DMS53 treated with DMSO at 0.1 percent for 48 hours (cell line): ENCODE measurements around the gene ARID3B.

Experiments used
- DNase-seq: peaks from one replicate; lab custom pipeline; 2025; ENCODE audit not compliant: unreplicated experiment; lab: John Stamatoyannopoulos, UW

Gene ARID3B

GRCh38 chr15:74603026-74603788 lies 62.2 kb downstream of the ARID3B start:
- DNase-seq, result no peak

DNA sequence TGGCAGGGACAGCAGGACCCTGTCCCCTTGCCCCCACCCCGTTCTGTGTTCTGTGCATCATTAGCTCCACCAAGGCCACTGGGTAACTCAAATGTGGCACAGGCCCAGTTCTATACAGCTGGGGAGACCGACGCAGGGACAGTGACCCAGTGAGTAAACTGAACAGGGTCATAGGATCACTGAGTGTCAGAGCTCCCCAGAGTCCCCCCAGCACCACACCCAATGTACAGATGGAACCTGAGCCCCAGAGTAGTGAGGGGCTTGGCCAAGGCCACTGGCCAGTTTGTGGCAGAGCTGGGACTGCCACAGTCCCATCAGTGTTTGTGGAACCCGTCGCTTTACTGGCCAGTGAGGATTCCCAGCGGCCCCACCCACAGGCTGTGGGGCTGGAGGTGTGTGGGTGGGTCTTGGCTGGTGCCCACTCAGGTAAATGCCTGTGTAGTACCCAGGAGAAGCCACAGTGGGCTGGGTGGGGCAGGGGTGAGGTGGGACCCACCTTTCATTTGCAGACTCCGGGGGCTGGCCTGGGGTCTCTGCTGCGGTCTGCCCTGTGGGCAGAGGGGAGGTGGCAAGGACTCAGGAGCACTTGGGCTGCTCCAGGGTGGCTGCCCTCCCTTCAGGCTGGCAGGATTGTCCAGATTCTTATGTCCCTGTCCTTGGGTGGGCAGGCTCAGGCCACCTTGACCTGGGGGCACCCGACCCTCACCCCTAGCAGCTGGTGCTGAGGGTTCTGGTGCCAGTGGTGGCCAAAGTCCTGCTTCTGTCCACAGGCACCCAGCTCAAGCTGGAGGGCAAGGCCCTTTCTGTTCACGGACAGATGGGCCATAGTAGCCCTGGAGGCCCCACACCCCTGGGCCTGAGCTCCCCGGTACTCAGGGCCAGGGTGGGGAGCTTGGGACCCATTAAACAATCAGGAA lies 63.0 kb downstream of the ARID3B start:
- no peak for DNase-seq

DNA sequence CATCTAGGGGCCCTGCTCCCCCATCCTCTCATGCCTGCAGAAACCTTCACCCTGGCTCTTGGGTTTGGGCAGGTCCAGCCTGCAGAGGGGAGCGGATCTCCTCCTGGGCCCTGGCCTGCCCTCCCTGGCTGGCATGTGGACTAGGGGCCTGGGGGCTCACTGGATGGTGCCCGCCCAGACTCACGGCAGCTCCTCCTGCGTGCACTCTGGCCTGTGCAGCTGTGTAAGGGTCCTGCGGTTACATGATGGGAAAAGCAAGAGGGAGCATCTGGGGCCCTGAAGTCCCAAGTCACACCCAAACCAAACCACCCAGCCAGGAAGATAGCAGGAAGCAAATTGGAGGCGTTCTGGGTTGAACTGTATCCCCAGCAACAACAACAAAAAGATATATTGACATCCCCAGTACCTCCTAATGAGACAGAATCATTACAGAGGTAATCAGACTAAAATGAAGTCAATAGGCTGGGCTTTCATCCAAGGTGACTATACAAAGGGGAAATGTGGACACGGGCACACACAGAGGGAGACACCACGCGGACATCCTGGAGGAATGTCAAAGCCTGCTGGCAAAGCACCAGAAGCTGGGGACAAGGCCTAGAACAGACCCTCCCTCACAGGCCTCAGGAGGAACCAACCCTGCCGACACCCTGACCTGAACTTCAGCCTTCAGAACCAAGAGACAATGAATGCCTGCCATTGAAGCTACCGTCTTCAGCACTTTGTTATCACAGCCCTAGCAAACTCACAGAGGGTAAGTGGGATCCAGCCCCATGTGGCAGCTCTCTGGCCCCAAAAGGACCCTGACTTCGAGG lies 64.2 kb downstream of the ARID3B start:
- no peak for DNase-seq

DNA sequence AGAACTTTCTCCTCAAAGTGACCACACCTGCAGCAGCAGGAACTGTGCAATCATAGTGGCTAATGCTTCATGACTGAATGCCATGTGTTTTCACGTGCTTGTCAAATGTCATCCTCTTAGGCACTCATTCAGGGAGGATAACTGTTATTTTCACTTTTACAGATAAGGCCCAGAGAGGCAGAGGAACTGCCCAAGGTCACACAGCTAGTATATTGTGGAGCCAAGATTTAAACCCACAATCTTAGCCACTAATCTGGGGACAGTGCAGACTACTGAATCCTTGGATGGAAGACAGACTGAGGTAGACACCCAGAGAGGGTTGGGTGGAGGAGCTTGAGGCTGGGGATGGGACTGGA lies 64.8 kb downstream of the ARID3B start:
- DNase-seq, result no peak

DNA sequence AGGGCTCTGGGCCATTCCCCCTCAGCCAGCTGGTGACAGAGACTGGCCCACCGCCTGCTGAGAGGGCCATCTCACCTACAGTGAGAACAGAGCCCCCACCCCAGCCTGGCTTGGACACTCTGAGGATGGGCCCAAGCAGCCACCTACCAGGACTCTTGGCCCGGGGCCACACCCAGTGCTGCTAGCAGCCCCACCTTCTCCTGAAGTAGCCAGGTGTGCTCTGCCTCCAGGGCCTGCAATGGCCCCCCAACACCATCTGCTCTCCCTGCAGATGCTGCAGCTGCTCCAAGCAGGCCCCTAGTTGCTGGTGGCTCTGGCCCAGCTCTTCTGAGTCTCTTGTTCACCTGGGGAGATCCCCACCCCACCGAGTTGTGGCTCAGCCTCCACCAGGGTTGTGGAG lies 67.8 kb downstream of the ARID3B start:
- DNase-seq, result no peak

DNA sequence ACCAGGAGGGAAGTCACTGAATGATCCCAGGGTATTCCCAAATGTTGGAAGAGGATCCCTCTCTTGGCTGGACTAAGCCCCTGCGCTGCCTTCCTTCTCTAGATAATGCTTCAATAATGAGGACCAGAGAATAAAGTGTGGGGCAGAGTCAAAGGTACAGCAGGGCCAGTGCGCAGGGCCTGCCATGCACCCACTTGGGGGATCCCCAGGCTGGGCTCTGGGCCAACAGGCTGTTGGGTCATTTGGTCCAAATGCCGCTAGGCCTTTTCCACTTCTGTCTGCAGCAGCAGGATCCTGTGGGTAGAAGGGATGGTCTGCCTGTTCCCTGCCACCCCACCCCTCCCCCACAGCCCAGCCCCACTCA lies 68.9 kb downstream of the ARID3B start:
- DNase-seq, result no peak

GRCh38 chr15:74610302-74610951 lies 69.4 kb downstream of the ARID3B start:
- no peak for DNase-seq

- DNase-seq, result no peak
Measured at GRCh38 chr15:74611341-74611740, 70.3 kb downstream of the ARID3B start.

GRCh38 chr15:74611834-74612233 lies 70.8 kb downstream of the ARID3B start:
- no peak for DNase-seq

- no peak for DNase-seq
Measured at GRCh38 chr15:74612677-74613076, 71.7 kb downstream of the ARID3B start.

DNA sequence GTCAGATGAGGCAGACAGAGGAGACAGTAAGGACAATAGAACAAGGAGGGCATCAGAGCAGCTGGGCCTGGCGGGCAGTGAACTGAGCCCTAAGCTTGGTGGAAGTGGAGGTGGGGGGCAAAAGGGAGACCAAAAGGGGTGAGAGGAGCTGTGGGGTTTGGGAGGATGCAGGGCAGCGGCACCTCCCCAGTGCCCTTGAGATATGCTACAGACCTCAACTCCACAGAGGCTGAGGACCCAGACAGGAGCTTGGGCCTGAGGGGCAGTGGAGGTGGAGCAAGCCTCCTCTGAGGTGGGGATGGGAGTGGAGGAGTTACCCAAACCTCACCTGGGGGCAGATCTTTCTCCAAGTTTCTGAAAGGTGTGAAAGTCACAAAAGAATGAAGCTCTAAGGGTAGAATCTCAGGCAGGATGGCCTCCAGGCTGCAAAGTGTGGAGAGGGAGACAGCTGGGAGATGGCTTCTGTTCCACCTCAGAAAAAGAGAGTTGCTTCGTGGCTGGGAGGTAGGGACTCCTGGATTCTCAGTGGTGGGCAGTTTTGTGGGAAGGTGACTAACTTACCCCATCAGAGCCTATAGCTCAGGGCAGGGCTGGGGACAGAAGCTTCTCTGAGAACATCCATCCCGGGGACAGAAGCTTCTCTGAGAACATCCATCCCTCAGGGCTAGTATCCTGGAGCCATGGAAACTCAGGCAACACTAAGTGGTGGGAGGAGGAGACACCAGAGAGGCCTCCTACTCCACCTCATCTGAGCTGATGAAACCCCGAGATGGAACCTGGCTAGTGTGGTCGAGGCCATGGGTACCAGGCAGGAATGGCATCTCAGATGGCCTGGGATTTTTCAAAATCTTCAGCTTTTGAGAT lies 72.3 kb downstream of the ARID3B start:
- no peak for DNase-seq

DNA sequence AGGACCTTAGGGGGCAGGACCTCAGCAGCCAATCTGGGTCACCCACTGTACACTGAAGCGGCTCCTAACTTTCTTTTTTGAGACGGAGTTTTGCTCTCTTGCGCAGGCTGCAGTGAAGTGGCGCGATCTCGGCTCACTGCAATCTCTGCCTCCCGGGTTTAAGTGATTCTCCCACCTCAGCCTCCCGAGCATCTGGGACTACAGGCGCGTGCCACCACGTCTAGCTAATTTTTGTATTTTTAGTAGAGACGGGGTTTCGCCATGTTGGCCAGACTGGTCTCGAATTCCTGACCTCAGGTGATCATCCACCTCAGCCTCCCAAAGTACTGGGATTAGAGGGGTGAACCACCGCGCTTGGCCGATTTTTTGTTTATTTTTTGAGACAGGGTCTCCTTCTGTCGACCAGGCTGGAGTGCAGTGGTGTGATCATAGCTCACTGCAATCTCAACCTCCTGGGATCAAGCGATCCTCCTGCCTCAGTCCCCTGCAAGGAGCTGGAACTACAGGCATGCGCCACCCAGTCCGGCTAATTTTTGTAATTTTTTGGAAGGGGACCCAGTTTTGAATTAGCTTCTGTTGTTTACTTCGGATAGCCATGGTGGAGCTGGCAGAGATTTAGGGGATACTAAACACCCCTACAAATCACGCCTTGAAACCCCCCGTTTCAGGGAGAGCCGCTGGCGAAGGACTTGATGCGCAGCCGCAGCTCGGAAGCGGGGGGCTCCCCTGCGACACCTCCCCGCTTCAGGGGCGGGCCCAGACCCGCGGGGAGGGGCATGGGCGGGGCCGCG lies 73.1 kb downstream of the ARID3B start:
- no peak for DNase-seq

- no peak for DNase-seq
Measured at GRCh38 chr15:74614744-74615507, 73.9 kb downstream of the ARID3B start.

DNA sequence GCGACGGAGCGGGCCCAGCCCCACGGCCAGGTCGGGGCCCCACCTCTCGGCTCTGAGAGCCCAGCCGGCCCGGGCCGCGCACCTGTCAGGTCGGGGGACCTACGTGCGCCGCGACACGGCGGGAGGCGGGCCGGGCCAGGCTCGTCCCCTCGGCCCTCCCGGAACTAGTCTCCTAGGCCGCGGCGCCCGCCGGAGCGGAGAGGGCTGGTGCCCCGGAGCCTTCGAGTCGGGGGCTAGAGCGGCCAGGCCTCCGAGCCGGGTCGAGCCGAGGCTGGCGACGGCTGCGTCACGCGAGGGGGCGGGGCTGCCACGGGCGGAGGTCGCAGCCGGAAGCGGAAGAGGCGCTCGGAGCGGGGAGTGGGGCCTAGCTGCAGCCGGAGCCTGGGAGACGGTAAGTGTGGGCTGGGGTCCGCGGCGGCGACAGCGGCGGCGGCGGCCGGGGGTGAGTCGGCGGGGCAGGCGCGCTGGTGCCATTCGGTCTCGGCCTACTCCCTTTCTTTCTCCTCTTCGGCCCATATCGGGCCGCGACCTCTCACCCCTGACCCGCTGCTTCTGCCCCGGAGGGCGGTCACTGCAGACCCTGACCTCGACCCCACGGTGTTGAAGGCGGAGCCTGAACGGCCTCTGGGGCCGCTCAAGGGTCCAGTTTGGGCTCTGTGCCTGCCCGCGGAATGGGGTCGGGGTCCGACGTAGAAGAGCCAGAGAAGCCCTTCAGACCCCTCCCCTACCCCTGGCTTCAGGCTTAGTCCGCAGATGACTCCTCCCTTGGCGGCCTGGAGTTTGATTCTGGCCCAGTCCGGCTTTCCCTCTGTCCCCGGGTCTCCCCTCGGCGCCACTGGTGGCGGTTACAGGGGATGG lies 74.7 kb downstream of the ARID3B start, which contains the start of gene CLK3:
Gene CLK3, plus strand, starts transcription at position 329 of the 858 bp plus-strand sequence. CDS start 3,361 bp downstream, outside the sequence.
- peak; percentile 86 for DNase-seq

DNA sequence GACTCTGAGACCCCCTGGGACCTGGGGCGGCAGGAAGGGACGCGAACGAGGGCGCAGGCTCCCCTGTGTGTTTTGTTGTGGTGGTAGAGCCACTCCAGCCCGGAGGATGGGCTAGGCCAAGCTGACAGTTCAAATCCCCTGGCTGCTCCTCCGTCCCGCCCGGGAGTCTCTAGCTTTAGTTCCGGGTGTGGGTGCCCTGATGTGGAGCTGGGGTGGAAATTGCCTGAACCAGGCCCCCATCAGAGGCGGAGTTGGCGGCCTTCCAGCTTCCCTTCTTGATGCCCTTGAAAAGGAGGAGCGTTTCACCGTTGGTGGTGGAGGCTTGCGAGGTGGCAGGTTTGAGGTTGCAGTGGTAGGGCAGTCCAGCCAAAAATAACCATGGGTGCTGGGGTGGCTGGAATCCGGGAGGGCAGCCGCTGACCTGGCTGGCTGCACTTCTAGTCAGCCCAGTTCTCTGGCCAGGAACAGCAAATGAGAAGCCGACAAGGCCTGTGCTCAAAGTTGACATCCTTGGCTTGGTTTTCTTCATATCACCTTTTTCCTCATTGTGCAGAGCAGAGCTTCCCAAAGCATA lies 75.4 kb downstream of the ARID3B start:
- no peak for DNase-seq

DNA sequence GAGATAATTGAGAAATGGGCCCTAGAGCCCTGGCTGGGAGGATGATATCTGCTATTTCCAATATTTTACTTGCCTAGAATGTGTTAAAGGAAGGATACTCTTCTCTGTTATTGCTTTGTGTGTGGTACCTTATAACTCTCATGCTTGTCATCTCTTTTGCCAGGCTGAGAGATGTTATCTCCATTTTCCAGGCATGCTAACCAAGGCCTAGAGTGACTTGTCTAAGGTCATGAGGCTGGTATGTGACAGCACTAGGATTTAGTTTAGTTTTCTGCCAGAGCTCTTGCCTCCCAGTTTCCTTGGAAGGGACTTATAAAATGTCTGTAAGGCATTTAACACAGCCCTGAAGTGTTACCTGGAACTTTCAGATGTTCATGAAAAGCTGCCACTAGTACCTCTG lies 76.0 kb downstream of the ARID3B start:
- no peak for DNase-seq
